ENCODE results near the gene COX20. TPM values are rescaled to one million over a fixed set of nuclear protein-coding genes. Genes with fewer than 3 reads are reported as not detected.

Gene COX20
- polyA plus RNA-seq, 1 of the 3 experiments (the other 2 are of a cell fraction): 24.8 TPM

- Histone ChIP-seq H3K4me2 (no peak overlapping the region), H3F3A (replicated peaks; ENCODE audit: insufficient read depth) (no peaks in the 10 kb centered on the region), H3K9me2 (no peaks in the 10 kb centered on the region), H3K27ac (ENCODE audit: low read depth in 2 of 2, low read length in 1 of 2) (no peak overlapping the region), H3K27me3 (ENCODE audit: insufficient read depth) (no peaks in the 10 kb centered on the region), H3K4me1 (ENCODE audit: control insufficient read depth in 1 of 2, insufficient read depth in 2 of 2, low read depth in 1 of 2, low read length in 1 of 2) (no peaks in the 10 kb centered on the region), H3K4me3 (ENCODE audit: low read depth in 2 of 2, low read length in 1 of 2) (no peak overlapping the region), H3K36me3 (replicated peaks in 1 of 2; ENCODE audit: control insufficient read depth in 1 of 2, insufficient read depth in 2 of 2, low read length in 1 of 2) (no peaks in the 10 kb centered on the region), H4K20me1 (ENCODE audit: insufficient read depth) (no peaks in the 10 kb centered on the region), H3K9ac (no peak overlapping the region), H3K9me3 (no peaks in the 10 kb centered on the region), H3K79me2 (ENCODE audit: insufficient read depth) (no peaks in the 10 kb centered on the region), H2AFZ (ENCODE audit: low read depth) (no peak overlapping the region)
- 83% methylated on average over 7 of the region's 7 CpGs for WGBS (ENCODE audit: low lambda C conversion rate)
- no peak for TF ChIP-seq RFX5 (IDR thresholded peaks at IDR 0.05; ENCODE audit: low read length)
- TF ChIP-seq CTCF (IDR thresholded peaks at IDR 0.05): no peak
- TF ChIP-seq PBX3 (IDR thresholded peaks at IDR 0.05): no peak
- TF ChIP-seq TEAD4 (IDR thresholded peaks at IDR 0.05; ENCODE audit: borderline replicate concordance, insufficient read depth): no peak
- ChIA-PET POLR2A (no interaction called here), CTCF (interaction anchor here (1.1 kb wide), 1 partner anchor 168 kb away, joined by 5 read pairs; no protein-coding TSS in a partner anchor)
- DNase-seq: no peak
Observed at GRCh38 chr1:244874974-244875579, 39.6 kb downstream of the COX20 start.

- CTCF ChIA-PET: interaction anchor here (0.9 kb wide), 1 partner anchor 166 kb away, joined by 3 read pairs; no protein-coding TSS in a partner anchor
- Histone ChIP-seq H3K9ac (no peak overlapping the region), H4K20me1 (ENCODE audit: insufficient read depth) (no peaks in the 10 kb centered on the region), H3K9me3 (no peaks in the 10 kb centered on the region), H3K9me2 (no peaks in the 10 kb centered on the region), H3K79me2 (ENCODE audit: insufficient read depth) (no peaks in the 10 kb centered on the region), H3F3A (replicated peaks; ENCODE audit: insufficient read depth) (no peaks in the 10 kb centered on the region), H3K4me3 (ENCODE audit: low read depth in 2 of 2, low read length in 1 of 2) (no peak overlapping the region), H3K36me3 (replicated peaks in 1 of 2; ENCODE audit: control insufficient read depth in 1 of 2, insufficient read depth in 2 of 2, low read length in 1 of 2) (no peaks in the 10 kb centered on the region), H3K4me2 (no peak overlapping the region), H2AFZ (ENCODE audit: low read depth) (no peak overlapping the region), H3K27ac (ENCODE audit: low read depth in 2 of 2, low read length in 1 of 2) (no peak overlapping the region), H3K4me1 (ENCODE audit: control insufficient read depth in 1 of 2, insufficient read depth in 2 of 2, low read depth in 1 of 2, low read length in 1 of 2) (no peaks in the 10 kb centered on the region), H3K27me3 (ENCODE audit: insufficient read depth) (no peaks in the 10 kb centered on the region)
- 84% methylated on average over 8 of the region's 8 CpGs for WGBS (ENCODE audit: low lambda C conversion rate)
- DNase-seq: no peak
- POLR2A ChIA-PET: interaction anchor here (1.0 kb wide), 1 partner anchor 11 kb away, joined by 3 read pairs; no protein-coding TSS in a partner anchor
- TF ChIP-seq USF1 (IDR thresholded peaks at IDR 0.05; ENCODE audit: borderline replicate concordance, low read depth) (no peak), MXI1 (IDR thresholded peaks at IDR 0.05; ENCODE audit: low read depth, low read length) (no peak), GABPA (IDR thresholded peaks at IDR 0.05; ENCODE audit: low read depth) (no peak), SMC3 (IDR thresholded peaks at IDR 0.05; ENCODE audit: low read depth, low read length) (no peak), TCF12 (IDR thresholded peaks at IDR 0.05) (no peak), MAX (IDR thresholded peaks at IDR 0.05; ENCODE audit: low read depth) (no peak), TAF1 (IDR thresholded peaks at IDR 0.05; ENCODE audit: borderline replicate concordance, low read depth, low read length) (no peak), YY1 (IDR thresholded peaks at IDR 0.05; ENCODE audit: low read depth) (no peak), CTCF (IDR thresholded peaks at IDR 0.05) (no peak), RXRA (IDR thresholded peaks at IDR 0.05; ENCODE audit: borderline replicate concordance, low read depth) (no peak), FOXM1 (IDR thresholded peaks at IDR 0.05; ENCODE audit: low read depth) (no peak), CHD2 (IDR thresholded peaks at IDR 0.05; ENCODE audit: low read length, partially characterized antibody) (no peak), REST (IDR thresholded peaks at IDR 0.05; ENCODE audit: low read depth, low read length) (no peak)
Observed at GRCh38 chr1:244876228-244876910, 40.9 kb downstream of the COX20 start.
